ENCODE data around the gene ARL15. TPM values are rescaled to one million over a fixed set of nuclear protein-coding genes. Genes with fewer than 3 reads are reported as not detected.

ARL15 gene
- total RNA-seq, 4 donors from 2014 or later = 10.6 to 24.0 (median 18.9) TPM

- Histone ChIP-seq H3K4me3 (no peak overlapping the region), H3K9me3 (no peaks in the 10 kb centered on the region), H3K4me1 (peaks cover 0 to 19% (median 0%) of the 10 kb centered on the region in 3 donors), H3K27ac (no peak overlapping the region), H3K27me3 (no peaks in the 10 kb centered on the region), H3K36me3 (no peaks in the 10 kb centered on the region)
- no peak for TF ChIP-seq CTCF (IDR thresholded peaks at IDR 0.05)
- no peak for TF ChIP-seq POLR2AphosphoS5 (IDR thresholded peaks at IDR 0.05)
- no peak for TF ChIP-seq POLR2A (IDR thresholded peaks at IDR 0.05)
- no peak for TF ChIP-seq EP300 (IDR thresholded peaks at IDR 0.05)
- 68 to 92% methylated on average over 2 of the region's 2 CpGs for WGBS, 2 donors (ENCODE audit: low coverage in 1 of 2)
- ATAC-seq = no peak
Observed at GRCh38 chr5:54186912-54187445, 123.4 kb downstream of the ARL15 start.

- peaks cover 0 to 19% (median 0%) of the 10 kb centered on the region in 3 donors for H3K4me1 ChIP-seq
- H3K27ac ChIP-seq = no peak overlapping the region
- no peak for TF ChIP-seq EP300 (IDR thresholded peaks at IDR 0.05)
- TF ChIP-seq CTCF (IDR thresholded peaks at IDR 0.05) = no peak
- no peak for TF ChIP-seq POLR2AphosphoS5 (IDR thresholded peaks at IDR 0.05)
- TF ChIP-seq POLR2A (IDR thresholded peaks at IDR 0.05) = no peak
- no peak overlapping the region for H3K4me3 ChIP-seq
- ATAC-seq = no peak
- H3K27me3 ChIP-seq = no peaks in the 10 kb centered on the region
- no peaks in the 10 kb centered on the region for H3K9me3 ChIP-seq
- WGBS, 2 donors (ENCODE audit: low coverage in 1 of 2) = 74 to 79% methylated on average over 7 to 8 of the region's 8 CpGs
- no peaks in the 10 kb centered on the region for H3K36me3 ChIP-seq
Observed at GRCh38 chr5:54186108-54186507, 124.3 kb downstream of the ARL15 start.

GRCh38 chr5:54184806-54185205 is 125.6 kb downstream of the ARL15 start:
- Histone ChIP-seq H3K27me3 (no peaks in the 10 kb centered on the region), H3K9me3 (no peaks in the 10 kb centered on the region), H3K27ac (no peak overlapping the region), H3K4me3 (no peak overlapping the region), H3K36me3 (no peaks in the 10 kb centered on the region), H3K4me1 (peaks cover 0 to 30% (median 0%) of the 10 kb centered on the region in 3 donors)
- WGBS, 2 donors (ENCODE audit: low coverage in 1 of 2) = 66 to 74% methylated on average over 2 of the region's 2 CpGs
- no peak for ATAC-seq
- TF ChIP-seq POLR2AphosphoS5 (IDR thresholded peaks at IDR 0.05) (no peak), EP300 (IDR thresholded peaks at IDR 0.05) (no peak), CTCF (IDR thresholded peaks at IDR 0.05) (no peak), POLR2A (IDR thresholded peaks at IDR 0.05) (no peak)

GRCh38 chr5:54180630-54181031 is 129.7 kb downstream of the ARL15 start:
- no peaks in the 10 kb centered on the region for H3K27me3 ChIP-seq
- no peaks in the 10 kb centered on the region for H3K36me3 ChIP-seq
- TF ChIP-seq CTCF (IDR thresholded peaks at IDR 0.05) (no peak), POLR2A (IDR thresholded peaks at IDR 0.05) (no peak)
- 58 to 70% methylated on average over 4 to 5 of the region's 7 CpGs for WGBS, 2 donors (ENCODE audit: low coverage in 1 of 2)
- no peak for ATAC-seq
- H3K9me3 ChIP-seq = no peaks in the 10 kb centered on the region
- H3K4me3 ChIP-seq = no peak overlapping the region
- no peak overlapping the region for H3K27ac ChIP-seq
- H3K4me1 ChIP-seq = peaks cover 3 to 32% (median 4%) of the 10 kb centered on the region in 3 donors

GRCh38 chr5:54178991-54179390 is 131.4 kb downstream of the ARL15 start:
- no peak for TF ChIP-seq EP300 (IDR thresholded peaks at IDR 0.05)
- TF ChIP-seq CTCF (IDR thresholded peaks at IDR 0.05) = no peak
- TF ChIP-seq POLR2A (IDR thresholded peaks at IDR 0.05) = no peak
- no peak for TF ChIP-seq POLR2AphosphoS5 (IDR thresholded peaks at IDR 0.05)
- WGBS, 2 donors (ENCODE audit: low coverage in 1 of 2) = 66 to 74% methylated on average over 4 of the region's 4 CpGs
- no peak overlapping the region for H3K4me3 ChIP-seq
- no peaks in the 10 kb centered on the region for H3K36me3 ChIP-seq
- peaks cover 3 to 32% (median 4%) of the 10 kb centered on the region in 3 donors for H3K4me1 ChIP-seq
- no peaks in the 10 kb centered on the region for H3K9me3 ChIP-seq
- no peak overlapping the region for H3K27ac ChIP-seq
- ATAC-seq = no peak
- no peaks in the 10 kb centered on the region for H3K27me3 ChIP-seq
